Suppressor macrophage (primary cell): ENCODE results near the gene NFAM1.
A peak's percentile ranks its signal among the peaks of the same experiment; 100 is the strongest.

Source experiments
- DNase-seq, 4 experiments: peaks; one replicate each; pipeline ENCODE4 v3.0.0-alpha.2; 2020 to 2022

NFAM1 gene

GRCh38 chr22:42358643-42359558, 73.3 kb downstream of the NFAM1 start:
- DNase-seq = no peak

GRCh38 chr22:42357634-42358296, 74.4 kb downstream of the NFAM1 start:
- DNase-seq = no peak

- no peak for DNase-seq
These were observed 75.0 kb downstream of the NFAM1 start for GRCh38 chr22:42357221-42357620.

GRCh38 chr22:42356533-42356932, 75.7 kb downstream of the NFAM1 start:
- DNase-seq = no peak

GRCh38 chr22:42353883-42354727, 78.1 kb downstream of the NFAM1 start:
- no peak for DNase-seq

GRCh38 chr22:42350373-42350772, 81.8 kb downstream of the NFAM1 start:
- DNase-seq = no peak

- no peak for DNase-seq
These were observed 84.8 kb downstream of the NFAM1 start for GRCh38 chr22:42347281-42347824.

GRCh38 chr22:42346722-42347121, 85.5 kb downstream of the NFAM1 start:
- DNase-seq = no peak

- no peak for DNase-seq
These were observed 86.7 kb downstream of the NFAM1 start for GRCh38 chr22:42345458-42345857.

- no peak for DNase-seq
These were observed 87.8 kb downstream of the NFAM1 start for GRCh38 chr22:42344361-42344905.

GRCh38 chr22:42343531-42344081, 88.6 kb downstream of the NFAM1 start:
- DNase-seq = peak in 1 of 4 experiments; percentile 36

GRCh38 chr22:42343121-42343454, 89.1 kb downstream of the NFAM1 start:
- DNase-seq = no peak

GRCh38 chr22:42342426-42343120, 89.6 kb downstream of the NFAM1 start:
- no peak for DNase-seq

- DNase-seq = no peak
These were observed 90.4 kb downstream of the NFAM1 start for GRCh38 chr22:42341779-42342178.

GRCh38 chr22:42340829-42341383, 91.3 kb downstream of the NFAM1 start:
- DNase-seq = no peak

GRCh38 chr22:42340150-42340549, 92.1 kb downstream of the NFAM1 start:
- DNase-seq = no peak

GRCh38 chr22:42338479-42338878, 93.7 kb downstream of the NFAM1 start:
- DNase-seq = no peak

GRCh38 chr22:42337356-42337755, 94.8 kb downstream of the NFAM1 start:
- DNase-seq = no peak

- DNase-seq = no peak
These were observed 95.5 kb downstream of the NFAM1 start for GRCh38 chr22:42336527-42337227.

GRCh38 chr22:42335839-42336378, 96.3 kb downstream of the NFAM1 start:
- DNase-seq = no peak
